ENCODE data around the gene SHANK3.
"Not testable (repeated sequence)": the region's sequence is repeated elsewhere in the genome, so short reads cannot be mapped to it uniquely, and the experiment has no call there.

The SHANK3 gene

DNA sequence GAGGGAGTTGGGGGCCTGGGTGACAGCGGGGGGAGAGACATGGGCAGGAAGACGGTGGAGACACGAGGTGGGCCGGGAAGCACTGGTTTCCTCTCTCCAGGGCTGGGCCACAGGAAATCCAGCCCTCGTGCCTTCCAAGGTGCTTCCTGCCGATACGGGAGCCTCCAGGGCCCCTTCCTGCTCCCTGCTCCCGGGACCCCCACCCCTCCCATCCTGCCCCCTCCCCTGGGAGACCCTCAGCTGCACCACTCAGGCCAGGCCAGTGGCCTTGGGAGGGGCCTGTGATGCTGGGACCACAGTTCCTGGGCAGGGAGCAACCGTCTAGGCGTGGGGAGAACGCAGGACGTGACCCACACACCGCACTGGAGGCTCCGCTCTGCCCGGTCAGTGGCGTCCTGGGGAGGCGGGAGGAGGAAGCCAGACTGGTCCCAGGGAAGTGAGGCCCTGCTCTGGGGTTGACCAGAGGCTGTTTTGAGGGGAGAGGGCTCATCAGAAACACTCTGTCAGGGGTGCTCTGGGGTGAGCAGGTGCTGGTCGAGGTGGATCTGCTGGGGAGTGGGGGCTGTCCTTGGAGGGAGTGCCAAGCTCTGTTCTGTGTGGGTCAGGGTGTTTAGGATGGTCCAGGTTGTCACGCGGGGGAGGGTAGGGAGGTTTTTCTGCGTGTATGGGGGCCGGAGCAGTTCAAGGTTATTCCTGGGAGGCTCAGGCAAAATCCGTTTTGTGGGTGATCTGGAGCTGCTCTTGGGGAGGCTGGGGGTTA, at the start of gene SHANK3:
Gene SHANK3, plus strand, starts transcription at position 353 of the 760 bp plus-strand sequence.
- DNase-seq = no peak

DNA sequence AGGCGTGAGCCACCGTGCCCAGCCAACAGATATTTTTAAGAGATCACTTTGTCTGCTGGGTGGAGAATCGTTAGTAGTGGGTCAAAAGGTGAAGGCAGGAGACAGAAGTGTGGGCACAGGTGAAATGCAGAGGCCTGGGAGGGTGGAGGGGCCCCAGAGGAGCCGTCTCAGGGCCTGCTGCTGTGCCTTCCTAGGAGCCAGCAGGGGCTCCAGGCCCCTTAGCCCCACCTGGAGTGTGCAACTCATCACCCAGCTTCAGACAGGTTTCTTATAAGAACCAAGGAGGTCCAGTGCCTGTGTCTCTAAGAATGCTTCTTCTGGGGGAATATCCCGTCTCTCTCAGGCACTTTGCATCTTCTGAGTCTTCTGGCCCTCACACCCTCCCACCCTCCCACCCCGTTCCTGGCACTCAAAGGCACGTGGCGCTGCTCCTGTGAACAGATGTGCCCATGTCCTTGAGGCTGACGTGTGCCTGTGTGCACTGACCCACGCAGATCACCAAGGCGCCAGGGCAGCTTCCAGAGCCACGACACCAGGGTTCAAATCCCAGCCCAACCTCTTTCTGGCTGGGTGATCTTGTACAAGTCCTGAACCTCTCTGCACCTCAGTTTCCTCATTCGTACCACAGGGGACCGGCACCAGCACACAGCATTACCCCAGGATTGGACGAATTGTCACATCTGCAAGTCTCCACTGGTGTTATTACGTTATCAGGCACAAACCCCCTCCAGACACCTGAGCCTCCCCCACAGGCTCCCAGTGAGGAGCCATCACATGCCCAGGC, 48.1 kb upstream of the SHANK3 start:
- DNase-seq = no peak

- DNase-seq = no peak
Observed at GRCh38 chr22:50625131-50625567, 47.5 kb upstream of the SHANK3 start.

- DNase-seq = no peak
Observed at GRCh38 chr22:50625568-50626313, 46.9 kb upstream of the SHANK3 start.

GRCh38 chr22:50626314-50626849, 46.2 kb upstream of the SHANK3 start:
- DNase-seq = no peak

- DNase-seq = no peak
Observed at GRCh38 chr22:50626850-50627641, 45.6 kb upstream of the SHANK3 start.

DNA sequence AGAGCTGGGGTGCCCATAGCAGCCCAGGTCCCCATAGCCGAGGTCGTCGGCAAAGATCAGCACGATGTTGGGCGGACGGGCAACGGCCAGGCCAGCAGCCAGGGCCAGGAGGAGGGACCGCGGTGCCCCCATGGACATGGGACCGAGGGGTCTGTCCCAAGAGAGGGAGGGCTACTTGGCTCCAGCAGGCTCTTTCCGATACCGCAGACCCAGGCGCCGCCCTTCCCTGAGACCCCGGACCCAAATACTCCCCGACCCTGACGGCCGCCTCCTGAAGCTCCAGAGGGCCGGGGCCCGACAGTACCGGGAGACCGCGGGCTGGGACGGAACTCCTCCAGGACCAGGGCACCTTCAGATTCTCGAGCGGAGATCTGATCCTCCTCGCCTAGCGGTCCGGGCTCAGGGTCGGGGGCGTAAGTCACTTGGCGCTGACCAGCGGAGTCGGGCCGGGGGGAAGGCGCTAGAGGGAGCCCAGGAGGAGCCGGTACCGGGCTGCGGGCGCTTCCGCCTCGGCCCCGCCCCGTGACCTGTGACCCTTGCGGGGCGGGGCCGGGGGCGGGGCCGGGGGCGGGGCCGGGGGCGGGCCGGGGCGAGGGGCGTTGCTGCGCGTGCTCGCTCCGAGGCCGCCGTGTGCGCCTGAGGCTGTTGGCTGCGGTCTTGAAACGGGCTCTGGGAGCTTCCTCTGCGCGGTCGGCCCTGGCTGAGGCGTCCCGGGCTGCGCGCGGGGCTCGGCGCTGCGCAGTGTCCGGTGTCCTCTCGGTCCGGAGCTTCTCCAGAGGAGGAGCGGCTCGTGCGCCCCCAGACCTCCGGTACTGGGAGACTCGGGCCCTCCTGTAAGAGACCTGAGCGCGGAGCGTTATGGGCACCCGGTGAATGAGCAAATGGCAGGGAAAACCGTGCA, 44.7 kb upstream of the SHANK3 start, which contains the start of gene ARSA:
Gene ARSA, minus strand, starts transcription at position 511 of the 901 bp plus-strand sequence. Its CDS starts 373 bp downstream, at position 138.
- peak; percentile 60 for DNase-seq

DNA sequence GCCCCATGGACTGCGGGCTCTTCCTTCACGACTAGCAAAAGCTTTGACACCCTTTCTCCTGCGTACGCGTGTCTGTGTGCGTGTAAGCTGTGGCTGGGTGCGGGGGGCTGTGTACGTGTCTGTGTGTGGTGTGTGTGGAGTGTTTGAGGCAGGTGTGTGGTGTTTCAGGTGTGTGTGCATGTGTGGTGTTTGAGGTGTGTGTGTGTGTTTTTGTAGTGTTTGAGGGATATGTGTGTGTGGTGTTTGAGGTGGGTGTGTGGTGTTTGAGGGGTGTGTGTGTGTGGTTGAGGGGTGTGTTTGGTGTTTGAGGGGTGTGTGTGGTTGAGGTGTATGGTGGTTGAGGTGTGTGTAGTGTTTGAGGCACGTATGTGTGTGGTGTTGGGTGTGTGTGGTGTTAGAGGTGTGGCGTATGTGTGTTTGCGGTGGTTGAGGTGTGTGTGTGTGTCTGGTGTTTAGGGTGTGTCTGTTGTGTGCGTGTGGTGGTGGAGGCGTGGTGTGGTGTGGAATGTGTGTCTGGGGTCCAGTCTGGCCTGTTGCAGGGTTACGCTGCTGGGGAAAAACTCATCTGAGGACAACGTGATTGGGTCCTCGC, 44.0 kb upstream of the SHANK3 start:
- DNase-seq = no peak

DNA sequence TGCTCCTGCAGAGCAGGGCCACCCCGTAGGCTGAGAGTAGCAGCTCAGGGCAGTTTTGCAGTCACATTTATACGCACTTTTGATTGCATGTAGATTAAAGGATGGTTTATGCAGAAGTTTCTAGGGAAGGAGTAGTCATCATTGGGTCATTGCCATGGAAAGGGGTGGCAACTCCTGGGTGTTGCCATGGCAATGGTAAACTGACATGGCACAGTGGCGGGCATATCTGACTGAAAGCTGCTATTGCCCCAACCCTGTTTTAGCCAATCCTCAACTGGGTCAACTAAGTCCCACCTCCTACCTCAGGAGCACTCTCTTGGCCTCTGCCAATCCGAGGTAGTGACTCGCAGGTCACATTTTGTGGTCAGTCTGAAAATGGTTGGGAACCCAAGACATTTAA, 42.2 kb upstream of the SHANK3 start:
- DNase-seq = no peak

- DNase-seq = no peak
Observed at GRCh38 chr22:50633086-50633485, 39.5 kb upstream of the SHANK3 start.

- no peak for DNase-seq
Observed at GRCh38 chr22:50633771-50634170, 38.9 kb upstream of the SHANK3 start.

DNA sequence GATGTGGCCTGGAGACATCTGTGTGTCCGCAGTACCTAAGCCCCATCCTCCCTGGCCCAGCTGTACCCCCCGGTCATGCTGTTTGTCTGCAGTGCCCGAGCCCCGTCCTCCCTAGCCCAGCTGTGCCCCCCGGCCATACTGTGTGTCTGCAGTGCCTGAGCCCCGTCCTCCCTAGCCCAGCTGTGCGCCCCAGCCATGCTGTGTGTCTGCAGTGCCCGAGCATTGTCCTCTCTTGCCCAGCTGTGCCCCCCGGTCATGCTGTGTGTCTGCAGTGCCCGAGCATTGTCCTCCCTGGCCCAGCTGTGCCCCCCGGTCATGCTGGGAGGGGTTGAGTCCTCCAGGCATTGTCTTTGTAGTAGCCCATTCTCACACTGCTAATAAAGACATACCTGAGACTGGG, 37.0 kb upstream of the SHANK3 start:
- DNase-seq = no peak

DNA sequence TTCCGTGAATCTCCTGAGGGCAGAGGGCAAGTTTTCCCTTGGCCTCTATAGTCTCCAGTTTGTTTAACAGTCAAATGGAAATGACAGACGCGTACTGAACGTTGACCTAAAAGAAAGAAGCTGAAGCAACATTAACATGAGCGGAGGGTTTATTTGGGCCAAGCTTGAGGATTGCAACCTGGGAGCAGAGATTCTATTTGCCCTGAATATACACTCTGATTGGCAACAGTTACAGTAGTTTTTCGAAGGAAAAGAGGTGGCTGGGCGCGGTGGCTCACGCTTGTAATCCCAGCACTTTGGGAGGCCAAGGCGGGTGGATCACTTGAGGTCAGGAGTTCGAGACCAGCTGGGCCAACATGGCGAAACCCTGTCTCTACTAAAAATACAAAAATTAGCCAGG, 32.3 kb upstream of the SHANK3 start:
- not testable (repeated sequence) for DNase-seq

GRCh38 chr22:50640857-50641647, 31.6 kb upstream of the SHANK3 start:
- DNase-seq = no peak

DNA sequence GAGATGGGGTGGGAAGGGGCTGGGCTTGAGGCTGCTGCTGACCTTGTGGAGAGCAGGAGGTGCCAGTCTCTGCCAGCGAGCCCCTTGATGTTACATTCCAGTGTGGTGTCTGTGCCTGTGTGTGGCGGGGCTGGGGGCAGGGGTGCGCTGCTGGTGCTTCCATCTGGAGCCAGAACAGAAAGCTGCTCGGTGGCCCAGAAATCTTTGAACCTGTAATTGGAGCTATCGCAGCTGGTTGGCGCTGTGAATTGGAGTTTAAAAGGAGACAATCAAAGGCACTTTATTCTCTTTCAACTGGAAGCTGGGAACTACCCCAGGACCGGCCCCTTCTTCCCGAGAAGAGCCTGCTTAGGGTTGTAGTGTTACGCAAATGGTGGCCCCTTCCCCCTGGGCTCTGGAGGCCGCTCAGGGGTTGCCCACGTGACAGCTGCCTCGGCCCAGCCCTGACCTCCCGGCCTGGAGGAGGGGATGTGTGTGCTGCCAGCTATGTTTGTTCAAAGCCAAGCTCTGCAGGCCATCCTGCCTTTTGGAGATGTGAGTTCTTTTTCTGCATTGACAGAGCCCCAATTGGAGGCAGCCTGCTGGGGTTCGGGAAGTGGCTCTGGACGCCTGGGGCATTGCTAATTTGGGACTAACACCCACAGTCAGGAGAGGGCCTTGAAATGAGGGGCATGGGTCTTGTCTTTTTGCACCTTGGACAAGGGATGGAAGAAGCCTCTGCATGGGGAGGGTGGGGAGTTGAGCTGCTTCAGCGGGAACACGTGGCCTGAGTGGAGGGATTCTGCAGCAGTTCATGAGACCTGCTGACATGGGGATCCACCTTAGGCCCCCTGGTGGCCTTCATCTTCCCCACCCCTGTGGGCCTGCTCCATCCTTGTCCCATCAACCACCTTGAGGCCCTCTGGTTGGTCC, 30.7 kb upstream of the SHANK3 start:
- DNase-seq = no peak

GRCh38 chr22:50643021-50643820, 29.4 kb upstream of the SHANK3 start:
- DNase-seq = not testable (repeated sequence)

GRCh38 chr22:50643821-50644101, 28.9 kb upstream of the SHANK3 start:
- not testable (repeated sequence) for DNase-seq

- DNase-seq = no peak
Observed at GRCh38 chr22:50653256-50653655, 19.4 kb upstream of the SHANK3 start.
